ENCODE data around the gene CNOT6.

GRCh38 chr5:180461303-180461702 lies 32.9 kb upstream of the CNOT6 start:
- TF ChIP-seq CTCF (IDR thresholded peaks at IDR 0.05; ENCODE audit: low read depth, low read length) (no peak), EZH2phosphoT487 (IDR thresholded peaks at IDR 0.05; ENCODE audit: low read depth) (no peak)
